ENCODE data around the gene KRTAP10-9.
"Not testable (repeated sequence)": the region's sequence is repeated elsewhere in the genome, so short reads cannot be mapped to it uniquely, and the experiment has no call there.

The KRTAP10-9 gene, protein sequence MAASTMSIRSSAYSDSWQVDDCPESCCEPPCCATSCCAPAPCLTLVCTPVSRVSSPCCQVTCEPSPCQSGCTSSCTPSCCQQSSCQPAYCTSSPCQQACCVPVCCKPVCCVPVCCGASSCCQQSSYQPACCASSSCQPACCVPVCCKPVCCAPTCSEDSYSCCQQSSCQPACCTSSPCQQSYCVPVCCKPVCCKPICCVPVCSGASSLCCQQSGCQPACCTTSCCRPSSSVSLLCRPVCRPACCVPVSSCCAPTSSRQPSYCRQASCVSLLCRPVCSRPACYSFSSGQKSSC

DNA sequence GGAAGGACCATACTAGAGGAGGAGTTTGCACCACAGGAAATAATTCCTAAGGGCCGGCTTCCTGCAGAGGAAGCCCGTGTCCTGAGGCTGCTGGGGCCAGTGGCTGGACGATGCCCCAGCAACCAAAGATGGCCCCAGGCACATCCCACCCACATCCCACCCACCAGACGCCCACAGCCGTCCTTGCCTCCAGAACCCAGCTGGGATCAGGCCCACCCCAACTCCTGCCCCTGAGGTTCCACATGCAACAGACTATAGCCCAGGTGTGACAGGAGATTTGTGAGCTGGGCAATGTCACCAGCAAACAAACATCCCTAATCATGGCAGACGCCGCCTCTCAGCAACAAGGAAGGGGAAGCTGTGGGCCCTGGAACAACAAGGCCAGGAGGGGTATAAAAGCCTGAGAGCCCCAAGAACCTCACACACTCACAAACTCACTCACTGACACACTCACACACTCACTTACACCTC, at the start of gene KRTAP10-9:
KRTAP10-9 (plus strand) TSS at position 421 of the 471 bp plus-strand sequence. CDS start 79 bp downstream, outside the sequence.
- no peak for DNase-seq (ENCODE audit: low read depth in 2 of 2)

DNA sequence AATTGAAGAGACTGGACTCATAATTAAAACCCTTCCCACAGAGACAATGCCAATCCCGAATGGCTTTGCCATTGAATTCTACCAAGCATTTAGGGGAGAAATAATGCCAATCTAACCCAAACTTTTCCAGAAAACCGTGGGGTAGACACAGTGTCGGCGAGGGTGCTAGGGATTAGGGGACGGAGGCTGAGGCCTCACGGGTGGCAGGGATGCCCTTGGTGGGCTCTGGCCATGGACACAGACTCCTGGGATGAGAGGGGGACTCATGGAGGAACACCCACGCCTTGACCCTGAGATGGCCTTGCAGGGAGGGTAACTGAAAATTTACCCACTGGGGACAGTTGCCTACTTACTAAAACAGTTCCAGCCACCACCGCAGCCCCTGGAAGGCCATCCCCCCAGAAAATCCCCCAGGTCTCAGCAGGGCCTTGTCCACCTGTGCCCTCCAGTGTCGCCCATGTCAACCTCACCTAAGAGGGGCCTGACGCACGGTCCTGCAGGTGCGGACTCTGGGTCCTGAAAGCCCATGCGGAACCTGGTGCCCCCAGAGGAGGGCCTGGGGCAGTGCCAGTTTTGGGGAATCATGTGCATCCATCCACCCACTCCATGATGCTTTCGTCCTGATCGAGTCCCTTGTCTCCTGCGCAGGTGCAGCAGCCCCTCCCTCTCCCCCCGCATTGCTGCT, 48.4 kb upstream of the KRTAP10-9 start:
- no peak for DNase-seq (ENCODE audit: low read depth in 2 of 2)

DNA sequence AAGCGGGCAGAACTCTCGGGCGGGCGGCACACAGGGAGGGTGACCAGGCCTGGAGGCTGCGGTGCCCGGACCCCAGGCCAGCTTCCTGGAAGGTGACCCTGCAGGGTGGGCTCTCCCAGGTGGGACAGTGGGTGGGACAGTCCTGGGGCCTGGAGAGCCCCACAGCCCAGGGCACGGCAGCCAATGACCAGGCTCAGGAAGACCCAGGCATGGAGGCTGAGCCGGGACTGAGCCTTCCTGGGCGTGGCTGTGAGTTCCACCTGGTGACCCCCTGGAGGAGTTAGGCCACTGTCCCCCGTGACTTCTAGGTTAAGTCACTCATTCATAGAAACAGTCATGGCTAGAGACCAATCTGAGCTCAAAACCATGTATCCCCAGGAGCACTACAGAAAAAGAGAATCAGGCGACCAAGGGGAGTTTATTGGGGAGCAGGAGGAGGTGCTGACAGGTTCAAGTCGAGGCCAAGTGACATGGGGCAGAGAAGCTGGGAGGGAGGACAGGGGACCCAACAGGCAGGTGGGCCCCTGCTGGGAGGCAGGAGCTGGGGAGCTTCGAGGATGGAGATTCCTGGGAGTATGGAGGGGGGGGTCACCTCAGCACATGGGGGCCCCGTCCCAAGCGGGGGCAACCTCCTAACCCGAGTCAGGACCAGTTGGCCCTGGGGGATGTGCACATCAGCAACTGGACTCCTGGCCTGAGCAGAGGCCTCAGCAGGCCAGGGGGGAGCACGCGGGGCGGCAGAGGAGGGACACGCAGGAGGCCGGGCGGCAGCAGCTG, 47.6 kb upstream of the KRTAP10-9 start:
- no peak for DNase-seq (ENCODE audit: low read depth in 2 of 2)

DNA sequence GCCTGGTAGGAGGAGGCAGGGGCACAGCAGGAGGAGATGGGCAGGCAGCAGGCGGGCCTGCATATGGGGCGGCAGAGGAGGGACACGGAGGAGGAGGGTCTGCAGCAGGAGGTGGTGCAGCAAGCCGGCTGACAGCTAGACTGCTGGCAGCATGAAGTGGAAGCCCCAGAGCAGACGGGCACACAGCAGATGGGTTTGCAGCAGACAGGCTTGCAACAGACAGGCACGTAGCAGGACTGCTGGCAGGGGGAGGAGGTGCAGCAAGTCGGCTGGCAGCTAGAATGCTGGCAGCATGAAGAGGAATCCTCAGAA, 47.1 kb upstream of the KRTAP10-9 start:
- no peak for DNase-seq (ENCODE audit: low read depth in 2 of 2)

DNA sequence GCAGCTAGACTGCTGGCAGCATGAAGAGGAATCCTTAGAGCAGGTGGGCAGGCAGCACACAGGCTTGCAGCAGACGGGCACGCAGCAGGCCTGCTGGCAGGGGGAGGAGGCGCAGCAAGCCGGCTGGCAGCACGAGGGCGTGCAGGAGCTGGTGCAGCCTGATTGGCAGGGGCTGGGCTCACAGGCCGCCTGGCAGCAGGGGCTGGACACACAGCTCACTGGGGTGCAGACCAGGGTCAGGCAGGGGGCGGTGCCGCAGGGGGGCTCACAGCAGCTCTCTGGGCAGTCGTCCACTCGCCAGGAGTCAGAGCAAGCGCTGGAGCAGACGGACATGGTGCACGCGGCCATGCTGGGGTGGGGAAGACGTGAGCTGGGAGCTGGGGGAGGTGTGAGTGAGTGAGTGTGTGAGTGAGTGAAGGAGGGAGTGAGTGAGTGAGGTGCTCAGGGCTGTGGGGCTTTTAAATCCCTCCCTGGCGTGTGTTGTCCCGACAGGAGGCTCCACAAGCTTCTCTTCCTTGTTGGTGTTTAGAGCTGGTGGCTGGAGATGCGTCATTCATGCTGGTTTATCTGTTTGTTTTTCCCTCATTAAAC, 46.6 kb upstream of the KRTAP10-9 start, which contains the start of gene KRTAP10-5:
KRTAP10-5 (minus strand) TSS at position 374 of the 591 bp plus-strand sequence; CDS start at position 348, 26 bp downstream.
- not testable (repeated sequence) for DNase-seq (ENCODE audit: low read depth in 2 of 2)

DNA sequence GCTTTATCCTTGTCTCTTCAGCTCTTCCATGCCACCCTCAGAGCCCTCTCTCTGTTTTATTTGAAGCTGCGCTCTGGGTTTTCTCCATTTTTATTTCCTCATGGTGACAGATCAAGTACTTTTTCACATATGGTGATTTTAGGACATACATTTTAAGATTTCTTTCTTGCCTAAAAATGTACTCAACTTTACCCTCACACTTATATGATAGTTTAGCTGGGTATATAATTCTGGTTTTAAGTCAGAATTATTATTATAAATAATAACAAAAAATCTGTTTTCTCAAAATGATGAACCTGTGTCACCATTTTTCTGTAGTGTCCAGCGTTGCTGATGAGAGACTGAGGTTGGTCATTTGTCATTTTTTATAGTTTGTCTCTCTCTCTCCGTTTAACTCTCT, 45.7 kb upstream of the KRTAP10-9 start:
- no peak for DNase-seq (ENCODE audit: low read depth in 2 of 2)

DNA sequence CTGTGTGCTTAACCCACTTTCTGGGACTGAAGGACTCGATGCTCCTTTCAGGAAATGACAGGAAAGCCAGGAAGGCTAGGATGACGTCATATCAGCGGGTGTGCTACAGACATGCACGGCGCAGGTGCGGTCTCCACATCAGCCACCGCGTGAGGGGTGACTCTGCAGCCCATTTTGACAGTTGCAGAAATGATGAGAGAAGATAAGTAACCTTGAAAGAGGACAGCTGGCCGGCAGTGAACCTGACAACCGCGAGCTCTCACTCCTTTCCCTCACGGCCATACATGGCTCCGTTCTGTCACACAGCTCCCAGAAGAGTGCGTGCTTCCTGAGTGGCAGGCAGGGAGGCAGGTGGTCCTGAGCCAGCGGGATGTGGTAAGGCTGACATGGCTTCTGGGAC, 44.8 kb upstream of the KRTAP10-9 start:
- no peak for DNase-seq (ENCODE audit: low read depth in 2 of 2)

DNA sequence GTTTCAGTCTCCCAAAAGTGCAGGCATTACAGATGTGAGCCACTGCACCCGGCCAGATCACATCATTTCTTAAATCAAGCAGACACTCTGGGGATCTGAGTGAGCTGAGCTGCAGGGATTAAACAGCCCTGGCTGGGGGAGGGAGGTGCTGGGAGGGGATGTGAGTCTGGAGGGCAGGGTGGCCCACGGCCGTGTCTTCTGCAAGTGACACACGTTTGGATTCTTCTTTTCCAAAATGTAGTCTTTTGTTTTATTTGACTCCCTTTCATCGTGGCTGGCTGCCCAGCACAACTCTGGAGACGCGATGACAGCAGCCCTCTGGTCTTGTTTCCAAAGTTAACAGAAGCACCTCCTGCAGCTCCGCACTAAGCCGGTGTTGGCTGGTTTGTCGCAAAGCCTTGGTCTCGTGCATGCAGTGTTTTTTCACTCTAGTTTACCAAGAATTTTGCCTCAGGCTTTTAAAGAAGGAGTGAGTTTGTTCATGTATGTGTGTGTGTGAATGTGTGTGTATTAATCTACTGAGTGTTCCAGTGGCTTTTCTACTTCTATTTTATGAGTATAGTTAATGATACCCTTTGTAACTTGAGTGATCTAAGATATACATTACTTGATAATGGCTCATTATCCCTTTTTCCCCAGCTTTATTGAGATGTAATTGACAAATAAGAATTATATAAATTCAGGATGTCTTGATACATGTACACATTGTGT, 43.6 kb upstream of the KRTAP10-9 start:
- DNase-seq (ENCODE audit: low read depth in 2 of 2) = no peak

DNA sequence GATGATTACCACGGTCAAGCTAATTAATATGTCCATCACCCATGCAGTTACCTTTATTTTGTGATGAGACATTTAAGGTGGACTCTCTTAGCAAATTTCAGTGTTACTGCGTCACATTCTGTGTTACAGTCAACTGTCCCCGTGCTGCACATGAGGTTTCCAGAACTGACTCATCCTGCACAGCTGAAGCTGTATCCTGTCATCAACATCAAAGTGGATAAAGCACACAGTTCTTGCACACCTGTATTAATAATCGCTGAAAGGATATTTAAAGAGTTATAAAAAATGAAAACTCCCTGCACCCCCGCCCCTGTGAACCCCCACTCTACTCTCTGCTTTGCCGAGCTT, 43.1 kb upstream of the KRTAP10-9 start:
- no peak for DNase-seq (ENCODE audit: low read depth in 2 of 2)

DNA sequence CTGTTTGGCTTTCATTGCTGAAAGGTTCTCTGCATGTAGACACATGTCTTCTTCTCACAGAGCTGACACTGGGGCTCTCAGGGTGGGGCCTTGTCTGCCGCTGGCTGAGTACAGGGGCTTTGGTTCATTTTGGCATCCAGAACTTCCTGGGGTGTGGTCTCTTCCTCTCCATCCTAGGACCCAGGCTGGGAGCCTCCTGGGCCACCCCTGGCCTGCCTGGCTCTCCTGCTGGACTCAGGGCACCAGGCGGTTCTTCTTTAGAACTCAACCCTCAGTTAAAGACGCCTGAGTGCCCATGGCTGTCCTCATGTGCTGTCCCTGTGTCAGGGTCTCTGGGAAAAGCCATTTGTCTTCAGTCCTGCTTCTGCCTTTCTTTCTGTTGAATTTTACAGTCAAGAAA, 41.0 kb upstream of the KRTAP10-9 start:
- no peak for DNase-seq (ENCODE audit: low read depth in 2 of 2)

DNA sequence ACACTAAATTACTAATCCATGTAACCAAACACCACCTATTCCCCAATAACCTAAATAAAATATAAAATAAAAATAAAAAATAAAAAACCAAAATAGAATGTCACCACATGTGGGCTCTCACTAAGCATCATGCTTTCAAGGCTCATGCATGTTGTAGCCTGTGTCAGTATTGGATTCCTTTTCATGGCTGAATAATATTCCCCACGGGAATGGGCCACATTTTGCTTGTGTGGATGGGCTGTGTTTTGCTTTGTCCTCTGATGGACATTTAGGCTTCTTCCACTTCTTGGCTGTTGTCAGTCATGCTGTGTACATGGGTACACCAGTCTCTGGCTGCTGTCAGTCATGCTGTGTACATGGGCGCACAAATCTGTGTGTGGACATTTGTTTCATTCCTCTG, 37.8 kb upstream of the KRTAP10-9 start:
- no peak for DNase-seq (ENCODE audit: low read depth in 2 of 2)

DNA sequence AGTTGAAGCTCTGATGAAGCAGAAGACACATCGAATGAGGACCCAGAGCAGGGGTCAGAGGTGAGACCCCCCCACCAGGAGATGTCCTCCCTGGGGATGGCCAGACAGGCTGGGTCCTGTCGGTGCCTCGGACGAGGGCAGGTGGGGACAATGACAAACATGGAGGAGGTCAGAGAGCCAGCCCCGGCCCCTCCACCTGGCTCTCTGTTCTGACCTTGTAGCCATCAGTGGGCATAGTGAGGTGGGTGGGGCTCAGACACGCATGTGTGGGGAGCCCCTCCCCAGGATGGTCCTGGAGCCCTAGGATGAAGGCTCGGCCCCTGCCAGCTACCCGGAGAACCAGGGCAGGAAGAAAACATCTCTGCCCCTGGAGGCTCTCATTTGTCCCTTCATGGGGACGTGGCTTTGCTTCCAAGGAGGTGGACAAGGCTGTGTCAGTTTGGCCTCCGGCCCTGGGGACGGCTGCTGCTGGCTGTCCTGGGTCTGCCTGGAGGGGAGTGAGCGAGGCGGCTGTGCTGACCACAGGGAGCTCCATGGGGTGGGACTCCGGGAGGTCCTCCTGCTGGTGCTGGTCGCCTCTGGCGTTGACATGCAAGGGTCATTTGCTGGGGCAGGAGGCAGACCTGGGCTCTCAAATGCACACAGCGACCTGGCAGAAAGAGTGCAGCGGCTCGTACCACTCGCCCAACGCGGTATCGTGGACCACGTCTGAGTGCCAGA, 37.1 kb upstream of the KRTAP10-9 start:
- no peak for DNase-seq (ENCODE audit: low read depth in 2 of 2)

DNA sequence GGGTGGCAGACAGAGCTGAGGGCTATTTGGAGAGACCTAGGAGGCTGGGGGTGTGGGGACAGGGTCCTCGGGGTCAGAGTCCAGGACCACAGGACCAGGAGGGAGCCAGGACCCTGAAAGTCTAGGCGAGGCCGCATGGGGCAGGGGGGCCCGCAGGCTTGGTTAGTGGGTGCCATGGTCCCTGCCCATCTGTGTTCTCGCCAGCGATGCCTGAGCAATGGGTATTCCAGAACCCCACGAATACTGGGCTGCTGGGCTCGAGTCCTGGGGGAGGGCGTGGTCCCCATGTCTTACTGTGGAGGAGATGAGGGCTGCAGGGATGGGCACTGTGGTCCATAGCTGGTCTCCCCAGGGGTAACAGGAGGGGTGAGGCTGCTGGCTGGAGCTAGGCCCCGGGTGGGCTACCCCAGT, 36.6 kb upstream of the KRTAP10-9 start:
- DNase-seq (ENCODE audit: low read depth in 2 of 2) = no peak

DNA sequence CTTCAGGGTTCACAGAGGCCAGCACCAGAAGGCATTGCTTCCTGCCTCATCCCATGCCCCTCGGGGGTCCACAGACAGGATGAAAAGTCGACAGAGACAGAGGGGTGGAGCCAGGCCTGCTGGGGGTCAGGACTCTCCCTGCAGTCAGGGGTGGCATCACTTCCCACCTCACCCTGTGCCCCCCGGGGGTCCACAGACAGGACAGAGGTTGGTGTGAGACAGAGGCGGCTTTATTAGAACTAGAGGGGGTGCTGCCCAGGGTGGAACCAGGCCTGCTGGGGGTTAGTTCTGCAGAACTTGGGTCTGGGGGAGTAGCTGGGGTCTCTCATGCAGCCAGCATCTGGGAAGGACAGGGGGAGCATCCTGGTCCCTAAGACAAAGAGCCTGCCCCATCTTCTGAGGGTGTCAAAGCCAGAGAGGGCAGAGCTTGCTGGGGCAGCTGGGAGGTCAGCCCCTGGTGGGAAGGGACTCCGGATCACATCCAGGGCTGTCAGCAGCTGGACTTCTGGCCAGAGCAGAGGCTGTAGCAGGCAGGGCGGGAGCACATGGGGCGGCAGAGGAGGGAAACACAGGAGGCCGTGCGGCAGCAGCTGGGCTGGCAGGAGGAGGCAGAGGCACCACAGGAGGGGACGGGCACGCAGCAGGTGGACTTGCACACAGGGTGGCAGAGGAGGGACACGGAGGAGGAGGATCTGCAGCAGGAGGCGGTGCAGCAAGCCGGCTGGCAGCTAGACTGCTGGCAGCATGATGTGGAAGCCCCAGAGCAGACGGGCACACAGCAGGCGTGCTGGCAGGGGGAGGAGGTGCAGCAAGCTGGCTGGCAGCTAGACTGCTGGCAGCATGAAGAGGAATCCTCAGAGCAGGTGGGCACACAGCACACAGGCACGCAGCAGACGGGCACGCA, 35.7 kb upstream of the KRTAP10-9 start:
- DNase-seq (ENCODE audit: low read depth in 2 of 2) = not testable (repeated sequence)

DNA sequence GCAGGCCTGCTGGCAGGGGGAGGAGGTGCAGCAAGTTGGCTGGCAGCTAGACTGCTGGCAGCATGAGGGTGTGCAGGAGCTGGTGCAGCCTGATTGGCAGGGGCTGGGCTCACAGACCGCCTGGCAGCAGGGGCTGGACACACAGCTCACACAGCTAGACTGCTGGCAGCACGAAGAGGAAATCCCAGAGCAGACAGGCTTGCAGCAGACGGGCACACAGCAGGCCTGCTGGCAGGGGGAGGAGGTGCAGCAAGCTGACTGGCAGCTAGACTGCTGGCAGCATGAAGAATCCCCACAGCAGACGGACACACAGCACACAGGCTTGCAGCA, 35.1 kb upstream of the KRTAP10-9 start:
- DNase-seq (ENCODE audit: low read depth in 2 of 2) = not testable (repeated sequence)

DNA sequence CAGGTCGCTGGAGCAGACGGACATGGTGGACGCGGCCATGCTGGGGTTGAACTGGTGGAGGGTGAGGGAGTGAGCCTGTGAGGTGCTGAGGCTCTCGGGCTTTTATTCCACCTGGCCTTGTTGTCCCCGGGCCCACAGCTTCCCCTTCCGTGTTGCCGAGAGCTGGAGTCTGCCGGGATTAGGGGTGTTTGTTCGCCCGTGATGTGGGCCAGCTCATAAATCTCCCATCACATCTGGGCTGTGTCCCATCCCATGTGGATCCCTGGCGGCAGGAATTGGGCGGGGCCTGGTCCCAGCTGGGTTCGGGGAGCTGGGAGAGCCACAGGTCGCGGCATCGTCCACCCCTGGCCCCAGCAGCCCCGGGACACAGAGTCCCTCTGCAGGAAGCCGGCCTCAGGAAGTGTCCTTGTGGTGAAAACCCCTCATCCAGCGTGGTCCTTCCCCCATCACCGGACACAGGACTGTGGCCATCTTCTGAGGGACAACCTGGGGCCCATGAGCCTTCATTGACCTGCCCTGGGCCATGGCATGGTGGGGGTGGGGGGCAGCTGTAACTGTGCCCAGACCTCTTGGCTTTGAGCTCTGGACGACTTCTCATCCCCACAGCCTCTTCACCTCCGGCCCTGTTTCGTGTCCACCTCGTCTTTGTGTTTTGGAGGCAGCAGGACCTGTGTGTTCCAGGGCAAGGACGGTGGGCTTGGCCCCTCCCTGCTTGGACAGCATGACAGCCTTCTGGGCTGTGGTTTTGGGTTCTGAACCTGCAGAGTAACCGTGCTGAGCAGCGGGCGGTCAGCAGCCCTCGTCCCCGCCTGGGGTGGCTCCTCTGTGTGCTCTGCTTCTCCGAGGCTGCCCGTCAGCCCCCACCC, 34.2 kb upstream of the KRTAP10-9 start, which contains the start of gene KRTAP10-6:
KRTAP10-6 (minus strand) TSS at position 60 of the 866 bp plus-strand sequence; CDS start at position 39, 21 bp downstream.
- DNase-seq (ENCODE audit: low read depth in 2 of 2) = no peak

DNA sequence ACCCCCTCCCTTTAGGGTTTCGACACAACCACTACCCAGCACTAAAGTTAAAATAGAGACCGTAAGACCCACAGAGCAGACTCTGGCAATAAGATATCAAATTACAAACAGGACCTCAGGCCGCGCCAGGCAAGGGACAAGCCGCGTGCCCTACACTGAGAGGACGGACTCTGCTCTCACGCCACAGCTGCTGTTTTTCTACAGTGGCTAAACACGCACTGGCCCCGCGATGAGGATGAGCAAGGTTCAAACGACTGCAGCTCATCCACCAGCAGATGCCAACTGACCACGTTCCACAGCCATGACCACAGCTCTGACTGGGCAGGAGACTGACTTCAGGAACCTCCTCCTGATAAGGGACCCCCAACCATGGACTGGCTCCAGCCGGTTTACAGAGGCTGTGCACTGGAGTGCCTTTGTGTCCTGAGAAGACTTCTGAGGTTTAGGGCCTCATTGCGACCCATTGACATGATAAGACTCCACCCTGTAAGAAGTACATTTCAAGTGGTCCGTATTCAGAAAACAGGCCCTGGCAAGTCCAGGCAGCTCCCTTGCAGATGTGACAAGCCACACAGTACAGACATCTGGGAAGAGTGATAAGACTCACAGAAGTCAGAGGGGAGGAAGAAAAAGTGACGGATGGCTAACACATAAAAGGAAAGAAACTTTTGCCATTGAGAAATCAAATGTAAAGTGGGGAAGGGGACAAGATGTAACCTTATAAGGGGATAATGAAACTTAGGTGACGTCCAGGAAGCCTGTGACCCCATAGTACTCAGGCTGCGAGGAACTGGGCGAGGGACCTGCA, 33.1 kb upstream of the KRTAP10-9 start:
- no peak for DNase-seq (ENCODE audit: low read depth in 2 of 2)

DNA sequence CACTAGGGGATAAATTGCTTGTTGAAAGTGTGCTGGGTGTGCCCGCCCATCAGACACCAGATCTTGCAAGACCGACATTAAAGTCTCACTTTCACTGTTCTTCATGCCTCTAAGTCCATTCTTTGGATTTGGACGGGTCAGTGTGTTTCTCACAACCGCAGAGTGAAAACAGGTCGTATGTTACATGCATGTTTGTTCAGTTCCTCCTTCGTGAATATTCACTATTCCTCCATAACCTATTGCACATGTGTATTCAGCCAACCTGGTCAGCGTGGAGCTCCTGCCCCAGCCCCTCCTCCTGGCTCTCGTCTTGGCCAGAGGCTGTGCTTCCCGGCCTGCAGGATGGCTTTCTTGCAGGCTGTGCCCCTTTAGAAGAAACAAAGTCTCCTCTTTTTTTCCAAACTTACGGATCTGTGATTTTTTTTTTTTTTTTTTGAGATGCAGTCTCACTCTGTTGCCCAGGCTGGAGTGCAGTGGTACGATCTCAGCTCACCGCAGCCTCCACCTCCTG, 32.4 kb upstream of the KRTAP10-9 start:
- no peak for DNase-seq (ENCODE audit: low read depth in 2 of 2)

Data from stimulated activated CD8-positive, alpha-beta memory T cell treated with anti-CD3 and anti-CD28 coated beads, Interleukin-7, amount 100 ng/mL, for 1 hour (primary cell).